Muscle layer of duodenum (tissue), 2 donors: ENCODE results near the gene DRC3.
A peak's percentile ranks its signal among the peaks of the same experiment; 100 is the strongest.

Experiments used
- H3K27ac ChIP-seq: one replicate; pipeline ENCODE4 v1.7.0; 2013; ENCODE audit warnings: mild to moderate bottlenecking, low read length
- H3K27me3 ChIP-seq: one replicate; pipeline ENCODE4 v1.7.0; 2013; ENCODE audit warnings: low read depth, mild to moderate bottlenecking, control low read depth, low read length
- H3K36me3 ChIP-seq, 2 donors: one replicate each; pipeline ENCODE4 v1.7.0; 2013; ENCODE audit warnings: low read length in 2 of 2, control low read depth in 1 of 2, mild to moderate bottlenecking in 1 of 2; ENCODE audit not compliant: insufficient read depth in 2 of 2, control insufficient read depth in 1 of 2
- H3K4me1 ChIP-seq, 2 donors: one replicate each; pipeline ENCODE4 v1.7.0; 2013; ENCODE audit warnings: low read length in 2 of 2, mild to moderate bottlenecking in 2 of 2, control low read depth in 1 of 2, moderate library complexity in 1 of 2; ENCODE audit not compliant: insufficient read depth in 2 of 2, control insufficient read depth in 1 of 2
- H3K4me3 ChIP-seq, 2 donors: one replicate each; pipeline ENCODE4 v1.7.0; 2013; ENCODE audit warnings: low read length in 2 of 2, low read depth in 1 of 2, mild to moderate bottlenecking in 1 of 2
- H3K9me3 ChIP-seq, 2 donors: one replicate each; pipeline ENCODE4 v1.7.0; 2013; ENCODE audit warnings: low read length in 2 of 2, control low read depth in 1 of 2, mild to moderate bottlenecking in 1 of 2; ENCODE audit not compliant: control insufficient read depth in 1 of 2
- donor health status: healthy.

The DRC3 gene

DNA sequence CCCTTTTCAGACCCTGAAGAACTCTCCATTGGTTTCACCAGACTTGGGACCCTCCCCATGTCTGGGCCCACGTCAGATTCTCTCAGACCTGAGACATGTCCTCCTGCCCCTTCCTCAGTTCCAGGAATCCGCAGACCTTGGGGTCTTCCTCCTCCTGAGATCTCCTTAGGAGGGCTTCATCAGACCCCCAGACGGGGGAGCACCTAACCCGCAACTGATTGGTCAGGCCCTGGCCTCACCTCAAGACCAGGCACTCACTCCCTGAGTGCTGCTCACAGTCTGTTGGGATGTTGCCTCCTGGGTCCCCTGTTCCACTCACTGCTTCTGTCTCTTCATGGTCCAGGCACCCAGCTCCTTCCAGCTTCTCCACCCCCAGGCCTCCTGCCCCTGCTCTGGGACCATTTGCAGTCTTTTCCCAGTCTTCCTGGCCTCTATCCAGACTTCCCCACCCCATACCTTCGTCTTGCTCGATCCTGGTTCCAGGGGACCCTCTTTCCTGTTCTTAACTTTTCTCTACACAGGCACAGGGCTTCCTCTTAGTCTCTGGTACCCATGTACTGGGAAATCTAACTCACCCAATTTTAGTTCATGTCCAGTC lies 67.7 kb downstream of the DRC3 start:
- H3K36me3 ChIP-seq = peaks cover 0 to 5% of the 10 kb centered on the region in 2 donors
- H3K4me3 ChIP-seq = peak overlapping the region; percentile 82 to 94
- H3K4me1 ChIP-seq = peaks cover 21 to 31% of the 10 kb centered on the region in 2 donors
- no peaks in the 10 kb centered on the region for H3K9me3 ChIP-seq
- H3K27ac ChIP-seq = no peak overlapping the region
- no peaks in the 10 kb centered on the region for H3K27me3 ChIP-seq

DNA sequence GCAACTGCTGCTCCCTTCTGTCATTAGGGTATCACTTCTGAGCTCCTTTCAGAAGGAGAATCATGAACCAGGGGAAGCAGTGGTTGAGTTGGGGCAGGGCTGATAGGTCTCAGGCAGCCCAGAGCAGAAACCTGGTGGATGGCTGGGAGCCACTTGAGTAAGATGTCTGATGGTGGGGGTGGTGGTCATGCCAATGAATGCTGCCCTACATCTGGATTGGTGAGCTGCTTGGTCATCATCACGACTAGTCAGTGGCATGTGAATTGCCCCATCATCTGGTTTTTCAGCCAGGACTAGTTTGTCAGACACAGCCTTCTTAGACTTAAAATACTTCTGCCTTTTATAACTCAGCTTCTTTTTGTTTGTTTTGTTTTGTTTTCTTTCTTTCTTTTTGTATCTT lies 69.1 kb downstream of the DRC3 start:
- Histone ChIP-seq H3K9me3 (no peaks in the 10 kb centered on the region), H3K4me1 (peaks cover 21 to 31% of the 10 kb centered on the region in 2 donors), H3K27ac (no peak overlapping the region), H3K27me3 (no peaks in the 10 kb centered on the region), H3K4me3 (no peak overlapping the region), H3K36me3 (peaks cover 0 to 14% of the 10 kb centered on the region in 2 donors)

DNA sequence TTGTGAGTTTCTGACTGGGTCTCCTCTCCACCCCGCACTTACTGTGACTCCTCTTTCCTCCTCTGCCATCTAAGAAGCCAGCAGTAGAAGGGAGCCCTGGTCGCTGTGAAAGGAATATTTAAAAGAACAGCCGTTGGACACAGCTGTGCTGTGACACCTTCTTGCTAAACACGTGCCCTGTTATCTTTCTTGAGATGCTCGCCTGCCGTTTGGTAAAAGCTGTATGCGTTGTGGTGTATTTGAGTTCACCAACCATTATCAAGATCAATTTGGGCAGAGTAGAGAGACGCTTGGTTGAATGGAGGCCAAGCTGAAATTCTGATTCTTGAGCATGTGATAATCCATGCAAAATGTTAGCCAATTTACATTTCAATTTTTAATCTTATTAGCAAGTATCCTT lies 70.3 kb downstream of the DRC3 start:
- peaks cover 0 to 24% of the 10 kb centered on the region in 2 donors for H3K36me3 ChIP-seq
- H3K4me1 ChIP-seq = peaks cover 16 to 24% of the 10 kb centered on the region in 2 donors
- no peak overlapping the region for H3K27ac ChIP-seq
- no peaks in the 10 kb centered on the region for H3K9me3 ChIP-seq
- H3K27me3 ChIP-seq = no peaks in the 10 kb centered on the region
- no peak overlapping the region for H3K4me3 ChIP-seq

DNA sequence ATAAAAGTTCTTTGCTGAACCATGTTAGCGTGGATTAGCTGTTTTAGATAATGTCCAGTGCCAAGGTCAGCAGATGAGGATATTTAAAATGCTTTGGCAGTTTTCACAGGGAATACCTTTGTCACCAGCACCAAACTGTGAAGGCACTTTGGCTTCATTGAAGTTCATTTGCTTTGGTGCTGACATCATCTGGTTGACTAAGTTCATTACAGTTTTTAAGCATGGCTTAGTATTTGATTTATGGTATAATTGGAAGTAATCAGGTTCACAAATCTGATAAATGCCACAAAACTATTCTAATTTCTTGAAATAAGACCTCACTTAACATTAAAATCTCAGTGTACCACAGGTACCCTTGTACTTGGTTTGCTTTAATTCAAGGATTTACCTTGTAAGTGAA lies 70.8 kb downstream of the DRC3 start:
- no peak overlapping the region for H3K4me3 ChIP-seq
- H3K27ac ChIP-seq = no peak overlapping the region
- H3K9me3 ChIP-seq = no peaks in the 10 kb centered on the region
- peaks cover 13 to 19% of the 10 kb centered on the region in 2 donors for H3K4me1 ChIP-seq
- peaks cover 0 to 24% of the 10 kb centered on the region in 2 donors for H3K36me3 ChIP-seq
- H3K27me3 ChIP-seq = no peaks in the 10 kb centered on the region

DNA sequence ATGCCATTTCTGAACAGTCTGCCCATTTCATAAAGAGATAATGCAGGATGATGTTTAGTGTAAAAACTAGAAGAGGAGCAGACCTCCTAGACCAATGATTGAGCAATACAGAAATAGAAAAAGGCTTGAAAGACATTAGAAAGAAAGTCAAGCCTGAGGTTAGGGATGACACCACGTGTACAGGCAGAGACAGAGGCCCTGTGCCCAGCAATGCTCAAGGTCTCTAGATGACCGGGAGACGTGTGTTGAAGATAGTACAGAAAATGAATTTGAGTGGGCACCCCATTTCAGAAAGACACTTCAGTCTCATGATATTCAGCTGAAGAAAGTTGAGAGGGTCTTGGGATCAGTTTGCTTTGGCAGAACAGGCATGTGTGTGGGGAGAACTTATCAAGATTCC lies 71.9 kb downstream of the DRC3 start:
- Histone ChIP-seq H3K36me3 (peaks cover 0 to 24% of the 10 kb centered on the region in 2 donors), H3K9me3 (no peaks in the 10 kb centered on the region), H3K4me1 (peaks cover 13 to 18% of the 10 kb centered on the region in 2 donors), H3K27me3 (no peaks in the 10 kb centered on the region), H3K4me3 (no peak overlapping the region), H3K27ac (no peak overlapping the region)

DNA sequence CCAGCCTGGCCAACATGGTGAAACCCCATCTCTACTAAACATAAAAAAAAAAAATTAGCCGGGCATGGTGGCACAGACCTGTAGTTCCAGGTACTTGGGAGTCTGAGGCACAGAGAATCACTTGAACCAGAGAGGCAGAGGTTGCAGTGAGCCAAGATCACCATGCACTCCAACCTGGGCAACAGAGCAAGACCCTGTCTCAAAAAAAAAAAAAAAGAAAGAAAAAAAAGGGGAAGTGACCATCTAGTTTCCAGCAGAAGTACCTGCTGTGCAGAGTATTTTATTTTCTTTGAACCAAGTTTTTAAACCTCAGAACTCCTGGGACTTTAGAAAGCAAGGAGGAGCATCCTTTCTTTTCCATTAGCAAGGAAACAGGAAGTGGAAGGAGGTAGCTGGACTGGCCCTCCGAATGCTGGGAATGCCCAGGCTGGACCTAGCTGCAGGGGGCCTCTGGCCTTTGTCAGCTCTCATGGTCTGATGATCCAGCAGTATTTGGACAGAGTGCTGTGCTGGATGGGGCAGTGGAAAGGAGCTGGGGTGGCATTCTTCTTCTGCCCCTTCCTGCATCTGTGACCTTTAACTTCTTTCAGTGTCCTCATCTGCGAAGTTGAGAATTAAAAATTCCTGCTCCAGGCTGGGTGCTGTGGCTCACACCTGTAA lies 73.2 kb downstream of the DRC3 start:
- peaks cover 0 to 24% of the 10 kb centered on the region in 2 donors for H3K36me3 ChIP-seq
- no peak overlapping the region for H3K4me3 ChIP-seq

DNA sequence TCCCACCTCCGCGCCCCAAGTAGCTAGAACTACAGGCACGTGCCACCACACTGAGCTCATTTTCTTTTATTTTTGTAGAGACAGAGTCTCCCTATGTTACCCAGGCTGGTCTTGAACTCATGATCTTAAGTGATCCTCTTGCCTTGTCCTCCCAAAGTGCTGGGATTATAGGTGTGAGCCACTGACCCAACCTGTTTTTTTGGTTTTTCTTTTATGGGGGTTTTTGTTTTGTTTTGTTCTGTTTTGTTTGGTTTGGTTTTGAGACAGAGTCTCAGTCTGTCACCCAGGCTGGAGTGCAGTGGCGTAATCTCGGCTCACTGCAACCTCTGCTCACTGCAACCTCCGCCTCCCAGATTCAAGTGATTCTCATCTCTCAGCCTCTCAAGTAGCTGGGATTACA lies 82.9 kb downstream of the DRC3 start:
- H3K27ac ChIP-seq = no peak overlapping the region
- no peaks in the 10 kb centered on the region for H3K4me1 ChIP-seq
- H3K4me3 ChIP-seq = no peak overlapping the region
- H3K36me3 ChIP-seq = peaks cover 21 to 37% of the 10 kb centered on the region in 2 donors
- no peaks in the 10 kb centered on the region for H3K27me3 ChIP-seq
- no peaks in the 10 kb centered on the region for H3K9me3 ChIP-seq

More for the DNA sequence above, 73.2 kb downstream of the DRC3 start:
- H3K4me1 ChIP-seq = peaks cover 7 to 9% of the 10 kb centered on the region in 2 donors
- no peak overlapping the region for H3K27ac ChIP-seq
- H3K27me3 ChIP-seq = no peaks in the 10 kb centered on the region
- H3K9me3 ChIP-seq = no peaks in the 10 kb centered on the region

DNA sequence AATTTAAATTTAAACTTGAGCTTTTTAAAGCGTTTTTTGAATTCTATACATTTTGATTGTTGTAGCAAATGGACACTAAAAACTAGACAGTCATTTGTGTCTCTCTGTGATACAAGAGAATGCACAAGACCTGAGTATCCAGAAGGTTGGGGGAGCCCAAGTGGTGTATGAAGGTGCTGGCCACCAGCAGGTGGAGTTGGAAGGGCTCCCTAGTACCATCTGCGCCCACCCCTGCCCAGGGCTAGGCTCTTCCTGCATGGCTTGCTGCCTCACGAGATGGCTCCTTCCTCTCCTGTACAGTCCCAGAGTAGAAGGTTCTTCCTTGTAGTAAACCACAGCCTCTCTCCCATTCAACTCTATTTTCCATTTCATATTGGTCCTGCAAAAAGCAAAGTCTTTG lies 83.6 kb downstream of the DRC3 start:
- Histone ChIP-seq H3K27ac (no peak overlapping the region), H3K4me3 (no peak overlapping the region), H3K9me3 (no peaks in the 10 kb centered on the region), H3K4me1 (no peaks in the 10 kb centered on the region), H3K36me3 (peaks cover 24 to 37% of the 10 kb centered on the region in 2 donors), H3K27me3 (no peaks in the 10 kb centered on the region)

DNA sequence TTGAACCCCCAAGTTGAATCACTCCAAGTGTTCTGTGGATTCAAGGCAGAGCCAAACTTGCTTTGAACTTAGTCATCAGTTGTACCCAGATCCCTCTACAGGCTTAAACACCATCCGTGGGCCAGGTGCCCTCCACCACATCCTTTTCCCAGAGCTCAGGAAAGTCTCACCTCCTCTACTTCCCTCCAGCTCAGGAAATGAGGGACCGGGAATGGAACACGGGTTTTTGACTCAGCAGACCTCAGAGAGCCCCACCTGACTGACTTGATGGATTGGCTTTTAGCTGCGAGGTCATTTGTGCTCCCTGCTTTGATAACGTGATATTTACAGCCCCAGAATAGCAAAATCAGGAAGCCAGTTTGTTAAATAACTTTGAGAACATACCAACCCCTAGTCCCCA lies 86.6 kb downstream of the DRC3 start:
- Histone ChIP-seq H3K36me3 (peaks cover 37 to 53% of the 10 kb centered on the region in 2 donors), H3K27me3 (no peaks in the 10 kb centered on the region), H3K9me3 (no peaks in the 10 kb centered on the region), H3K4me3 (no peak overlapping the region), H3K27ac (no peak overlapping the region), H3K4me1 (no peaks in the 10 kb centered on the region)

DNA sequence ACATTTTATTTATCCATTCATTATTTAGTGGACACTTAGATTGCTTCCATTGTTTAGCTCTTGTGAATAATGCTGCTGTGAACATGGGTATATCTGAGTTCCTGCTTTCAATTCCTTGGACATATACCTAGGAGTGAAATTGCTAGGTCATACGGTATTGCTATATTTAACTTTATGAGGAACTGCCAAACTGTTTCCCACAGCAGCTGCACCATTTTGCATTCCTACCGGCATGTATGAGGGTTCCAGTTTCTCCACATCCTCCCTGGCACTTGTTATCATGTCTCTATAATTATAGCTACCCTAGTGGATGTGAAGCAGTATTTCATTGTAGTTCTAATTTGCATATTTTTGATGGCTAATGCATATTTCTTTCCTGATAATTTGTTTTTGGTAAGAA lies 91.4 kb downstream of the DRC3 start:
- Histone ChIP-seq H3K27ac (no peak overlapping the region), H3K36me3 (peaks cover 33 to 54% of the 10 kb centered on the region in 2 donors)

DNA sequence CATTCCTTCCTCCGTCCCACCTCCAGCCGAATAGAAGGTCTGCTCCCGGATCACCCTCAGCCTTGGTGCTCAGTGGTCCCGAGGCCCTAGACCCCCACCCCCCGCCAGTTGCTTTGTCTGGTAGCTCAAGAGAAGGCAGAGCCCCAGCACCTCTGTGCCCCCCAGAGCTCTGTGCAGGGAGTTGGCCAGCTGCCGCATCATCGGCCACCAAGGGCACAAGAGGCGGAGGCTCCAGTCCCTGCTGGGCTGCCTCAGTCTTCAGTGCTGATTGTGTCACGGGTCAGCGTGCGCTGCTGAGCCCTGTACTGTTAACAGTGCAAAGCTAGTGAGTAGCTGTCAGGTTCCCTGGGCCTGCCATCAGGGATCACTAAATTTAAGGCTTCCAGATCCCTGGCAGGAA lies 92.9 kb downstream of the DRC3 start:
- H3K4me3 ChIP-seq = no peak overlapping the region
- no peaks in the 10 kb centered on the region for H3K4me1 ChIP-seq
- H3K27me3 ChIP-seq = no peaks in the 10 kb centered on the region
- no peaks in the 10 kb centered on the region for H3K9me3 ChIP-seq
- no peak overlapping the region for H3K27ac ChIP-seq
- peaks cover 28 to 47% of the 10 kb centered on the region in 2 donors for H3K36me3 ChIP-seq

More for the DNA sequence above, 91.4 kb downstream of the DRC3 start:
- Histone ChIP-seq H3K4me1 (no peaks in the 10 kb centered on the region), H3K9me3 (no peaks in the 10 kb centered on the region), H3K27me3 (no peaks in the 10 kb centered on the region), H3K4me3 (no peak overlapping the region)
